Measurements from ENCODE around the gene TMEM143.

- TF ChIP-seq CTCF (IDR thresholded peaks at IDR 0.05) (no peak), POLR2A (IDR thresholded peaks at IDR 0.05) (no peak)
Measured at GRCh38 chr19:48396016-48396823, 32.5 kb upstream of the TMEM143 start.
